RPMI8226 (cell line): Measurements from ENCODE around the gene CEL.
A peak's percentile ranks its signal among the peaks of the same experiment; 100 is the strongest.
"Not testable (repeated sequence)": the region's sequence is repeated elsewhere in the genome, so short reads cannot be mapped to it uniquely, and the experiment has no call there.

ENCODE experiments used
- DNase-seq: peaks from one replicate; pipeline ENCODE4 v3.0.0-alpha.2; 2015

Gene CEL

DNA sequence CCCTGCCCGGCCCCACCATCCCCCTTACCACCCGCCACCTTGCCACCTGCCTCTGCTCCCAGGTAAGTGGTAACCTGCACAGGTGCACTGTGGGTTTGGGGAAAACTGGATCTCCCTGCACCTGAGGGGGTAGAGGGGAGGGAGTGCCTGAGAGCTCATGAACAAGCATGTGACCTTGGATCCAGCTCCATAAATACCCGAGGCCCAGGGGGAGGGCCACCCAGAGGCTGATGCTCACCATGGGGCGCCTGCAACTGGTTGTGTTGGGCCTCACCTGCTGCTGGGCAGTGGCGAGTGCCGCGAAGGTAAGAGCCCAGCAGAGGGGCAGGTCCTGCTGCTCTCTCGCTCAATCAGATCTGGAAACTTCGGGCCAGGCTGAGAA lies at the start of gene CEL:
CEL (plus strand) TSS at position 218 of the 382 bp plus-strand sequence; CDS start at position 240, 22 bp downstream.
- not testable (repeated sequence) for DNase-seq

DNA sequence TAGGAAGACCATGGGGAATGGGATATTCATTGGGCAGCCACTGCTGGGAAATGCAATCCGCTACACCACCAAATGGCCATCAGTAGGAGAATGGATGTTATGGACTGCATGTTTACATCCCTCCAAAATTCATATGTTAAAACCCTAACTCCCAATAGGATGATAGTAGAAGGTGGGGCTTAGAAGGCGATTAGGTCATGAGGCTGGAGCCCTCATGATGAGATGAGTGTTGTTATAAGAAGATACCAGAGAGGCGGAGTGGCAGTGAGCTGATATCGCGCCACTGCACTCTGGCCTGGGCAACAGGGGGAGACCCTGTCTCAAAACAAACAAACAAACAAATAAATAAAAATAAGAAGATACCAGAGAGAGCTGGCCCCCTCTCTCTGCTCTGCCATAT lies 47.1 kb upstream of the CEL start:
- no peak for DNase-seq

DNA sequence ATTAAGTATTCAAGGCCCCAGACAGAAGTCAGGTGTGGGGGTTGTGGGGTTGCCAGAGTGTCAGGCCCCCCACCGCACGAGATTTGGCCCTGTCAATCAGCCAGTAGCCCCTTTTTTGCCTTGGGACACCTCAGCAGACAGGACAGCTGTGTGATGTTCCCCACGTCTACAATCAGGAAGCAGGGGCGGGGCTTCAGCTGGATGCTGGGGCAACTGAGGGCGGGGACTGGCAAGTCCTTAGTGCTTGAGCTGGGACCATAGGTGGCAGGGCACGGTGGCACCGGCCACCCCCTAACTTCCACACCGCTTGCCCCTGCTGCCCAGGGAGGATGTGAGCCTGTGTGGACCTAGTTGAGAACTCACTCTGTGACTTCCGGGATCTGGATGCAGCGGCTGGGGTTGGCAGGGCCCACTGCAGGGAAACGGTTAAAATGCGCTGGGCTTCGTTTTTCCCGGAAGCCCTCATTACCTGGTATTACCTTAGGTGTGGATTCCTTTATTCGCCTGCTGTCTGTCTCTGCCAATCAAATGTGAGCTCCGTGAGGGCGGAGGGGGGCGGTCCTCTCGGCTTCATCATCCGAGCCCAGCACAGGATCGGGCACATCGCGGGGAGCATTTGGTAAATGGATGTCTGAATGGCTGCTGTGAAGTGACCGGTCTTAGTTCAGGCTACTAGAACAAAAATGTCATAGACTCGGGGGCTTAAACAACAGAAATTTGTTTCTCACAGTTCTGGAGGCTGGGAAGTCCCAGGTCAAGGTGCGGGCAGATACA lies 38.5 kb upstream of the CEL start:
- peak; percentile 81 for DNase-seq

DNA sequence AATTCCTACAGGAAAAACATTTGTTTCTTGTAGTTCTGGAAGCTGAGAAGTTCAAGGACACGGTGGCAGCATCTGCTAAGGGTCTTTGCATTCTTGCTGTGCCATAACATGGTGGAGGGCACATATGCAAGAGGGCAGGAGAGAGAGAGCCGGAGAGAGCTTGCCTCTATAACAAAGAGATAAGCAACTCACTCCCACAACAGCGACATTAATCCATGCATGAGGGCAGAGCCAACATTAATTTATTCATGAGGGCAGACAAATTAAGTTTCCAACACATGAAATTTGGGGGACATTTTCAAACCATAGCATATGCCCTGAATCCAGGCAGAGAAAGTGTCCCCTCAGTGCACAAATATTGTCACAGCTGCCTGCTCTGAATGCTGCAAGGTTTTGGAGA lies 35.4 kb upstream of the CEL start:
- no peak for DNase-seq

DNA sequence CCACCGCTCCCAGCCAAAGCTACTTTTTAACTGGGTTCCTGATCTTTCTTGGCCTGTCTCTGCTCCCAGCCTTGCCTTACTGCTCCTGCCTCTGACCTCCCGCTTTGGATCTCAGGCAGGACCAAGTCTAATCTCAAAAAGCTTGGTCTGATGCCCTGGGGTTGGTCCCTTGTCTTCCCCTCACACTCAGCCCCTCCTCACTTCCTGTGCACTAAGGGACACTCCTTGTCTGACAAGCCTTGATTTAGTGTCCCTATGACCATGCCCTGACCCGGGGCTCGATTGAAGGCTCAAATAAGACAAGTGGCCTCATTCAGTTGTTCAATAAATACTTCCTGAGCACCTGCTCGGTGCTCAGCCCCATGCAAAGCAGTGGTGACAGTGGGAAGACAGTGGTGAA lies 34.6 kb upstream of the CEL start:
- no peak for DNase-seq

DNA sequence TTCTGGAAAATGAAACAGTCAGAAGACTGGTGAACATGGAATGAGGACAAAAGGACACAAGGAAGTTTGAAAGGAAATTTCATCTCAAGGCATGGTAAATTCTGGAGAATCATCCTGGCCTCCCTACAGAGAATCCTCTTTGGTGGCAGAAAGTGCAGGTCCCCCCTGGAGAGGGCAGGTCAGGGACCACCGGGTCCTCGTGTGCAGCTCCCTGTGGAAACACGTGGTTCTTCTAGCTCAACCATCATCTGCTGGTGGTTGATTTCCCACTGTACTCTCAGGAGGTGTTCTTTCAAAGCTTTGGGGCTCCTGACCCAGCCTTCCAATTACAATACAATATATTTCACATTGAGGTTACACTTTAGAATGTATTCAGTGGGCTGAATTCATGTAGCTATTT lies 33.6 kb upstream of the CEL start:
- DNase-seq: no peak

DNA sequence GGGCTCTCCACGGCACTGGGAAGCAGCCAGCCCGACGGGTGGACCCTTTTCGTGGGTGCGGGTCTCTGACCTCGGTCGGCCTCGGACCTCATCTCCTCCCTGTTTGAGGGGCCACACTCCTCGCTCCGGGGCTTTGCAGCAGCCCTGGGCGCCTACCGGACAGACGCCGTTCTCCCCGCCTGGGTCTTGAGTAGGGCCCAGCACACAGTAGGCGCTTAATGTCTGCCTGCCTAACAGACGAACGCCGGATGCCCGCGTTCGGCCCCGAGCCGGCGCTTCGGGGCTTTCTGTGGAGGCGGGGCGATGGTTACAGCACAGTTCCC lies 31.8 kb upstream of the CEL start:
- no peak for DNase-seq

DNA sequence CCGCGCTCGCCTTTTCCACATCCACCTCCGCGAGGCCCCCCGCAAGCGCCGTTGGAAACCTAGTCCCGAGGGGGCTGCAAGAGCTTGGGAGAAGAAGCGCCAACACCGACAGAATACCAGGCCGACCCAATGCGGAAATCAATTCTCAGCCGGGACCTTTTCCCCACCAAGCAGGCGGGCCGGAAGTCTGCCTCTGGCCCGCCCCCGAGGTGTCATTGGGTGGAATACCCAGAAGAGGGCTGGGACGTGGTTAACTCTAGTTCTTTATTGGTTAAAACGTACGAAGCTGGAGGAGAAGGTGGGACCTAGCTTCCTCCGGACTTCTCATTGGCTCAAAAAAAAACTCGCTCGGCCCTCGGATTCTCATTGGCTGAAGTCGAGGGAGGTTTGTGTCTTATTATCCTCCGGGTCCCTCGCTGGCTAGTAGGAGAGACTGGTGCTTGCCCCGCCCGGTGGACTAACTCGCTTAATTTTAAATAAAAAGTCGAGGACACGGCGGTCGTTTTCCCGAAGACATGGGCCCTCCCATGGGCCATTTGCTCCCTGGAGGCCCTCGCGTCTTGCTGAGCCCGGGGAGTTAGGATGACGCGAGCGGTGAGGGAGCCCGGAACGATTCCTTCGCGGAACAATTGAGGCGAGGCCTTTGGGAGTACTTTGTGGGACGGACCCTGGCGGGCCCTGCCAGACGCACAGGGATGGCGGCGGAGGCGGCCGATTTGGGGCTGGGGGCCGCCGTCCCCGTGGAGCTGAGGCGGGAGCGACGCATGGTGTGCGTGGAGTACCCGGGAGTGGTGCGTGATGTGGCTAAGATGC lies 31.3 kb upstream of the CEL start, which contains the start of gene GTF3C5:
GTF3C5 (plus strand) TSS at position 681 of the 813 bp plus-strand sequence; CDS start at position 696, 15 bp downstream.
- DNase-seq: peak; percentile 99

DNA sequence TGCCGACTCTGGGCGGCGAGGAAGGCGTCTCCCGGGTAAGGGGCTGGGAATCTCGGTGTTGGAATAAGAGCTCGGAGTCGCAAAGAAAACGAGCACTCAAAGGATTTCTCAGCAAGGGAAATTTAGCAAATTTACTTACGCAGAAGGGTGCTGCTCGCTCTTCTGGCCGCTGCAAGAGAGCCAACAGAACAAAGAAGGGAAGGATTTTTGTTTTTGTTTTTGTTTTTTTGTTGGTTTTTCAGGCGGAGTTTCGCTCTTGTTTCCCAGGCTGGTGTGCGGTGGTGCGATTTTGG lies 30.7 kb upstream of the CEL start:
- no peak for DNase-seq

DNA sequence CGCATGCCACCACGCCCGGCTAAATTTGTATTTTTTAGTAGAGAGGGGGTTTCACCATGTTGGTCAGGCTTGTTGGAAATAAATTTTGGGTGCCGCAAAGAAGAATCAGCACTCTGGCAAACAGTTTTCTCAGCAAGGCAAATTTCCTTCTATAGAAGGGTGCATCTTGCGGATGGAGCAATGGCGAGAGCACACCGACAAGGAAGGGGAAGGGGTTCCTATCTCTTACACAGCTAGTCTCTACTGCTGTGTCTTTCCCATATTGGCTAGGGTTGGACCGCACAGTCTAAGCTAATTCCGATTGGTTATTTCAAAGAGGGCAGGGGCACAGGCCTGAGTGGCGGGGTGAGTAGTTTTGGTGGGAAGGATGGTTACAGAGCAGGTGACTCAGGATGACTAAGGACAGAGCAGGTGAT lies 30.3 kb upstream of the CEL start:
- no peak for DNase-seq

DNA sequence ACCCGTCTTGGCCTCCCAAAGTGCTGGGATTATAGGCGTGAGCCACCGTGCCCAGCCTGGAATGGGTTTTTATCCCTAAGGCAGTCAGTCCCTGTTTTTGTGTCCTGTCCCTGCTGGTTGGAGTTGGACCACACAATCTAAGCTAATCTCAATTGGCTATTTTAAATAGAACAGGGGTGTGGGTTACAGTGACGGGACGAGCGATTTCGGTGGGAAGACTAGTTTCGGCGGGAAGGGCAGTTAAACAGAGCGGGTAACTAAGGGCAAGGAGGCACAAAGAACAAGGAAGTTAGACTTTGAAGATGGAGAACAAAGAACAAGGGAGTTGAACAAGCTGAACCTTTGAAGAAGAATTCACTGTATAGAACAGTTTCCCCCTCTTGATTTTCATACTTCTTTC lies 29.6 kb upstream of the CEL start:
- DNase-seq: no peak

DNA sequence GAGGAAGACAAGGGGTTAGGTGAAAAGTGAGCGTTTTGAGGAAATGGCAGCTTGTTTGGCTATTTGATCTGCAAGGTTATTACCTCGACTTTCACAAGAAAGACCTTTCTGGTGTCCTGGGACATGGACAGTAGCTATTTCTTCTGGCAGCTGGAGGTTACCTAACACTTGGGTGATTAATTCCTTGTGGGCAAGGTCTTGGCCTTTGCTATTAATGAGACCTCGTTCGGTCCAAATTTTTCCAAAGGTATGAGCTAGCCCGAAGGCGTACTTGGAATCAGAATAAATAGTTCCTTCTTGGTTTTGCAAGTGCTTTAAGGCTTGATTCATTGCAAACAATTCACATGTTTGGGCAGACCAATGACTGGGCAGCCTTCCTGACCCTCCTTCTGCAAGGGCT lies 26.1 kb upstream of the CEL start:
- no peak for DNase-seq

DNA sequence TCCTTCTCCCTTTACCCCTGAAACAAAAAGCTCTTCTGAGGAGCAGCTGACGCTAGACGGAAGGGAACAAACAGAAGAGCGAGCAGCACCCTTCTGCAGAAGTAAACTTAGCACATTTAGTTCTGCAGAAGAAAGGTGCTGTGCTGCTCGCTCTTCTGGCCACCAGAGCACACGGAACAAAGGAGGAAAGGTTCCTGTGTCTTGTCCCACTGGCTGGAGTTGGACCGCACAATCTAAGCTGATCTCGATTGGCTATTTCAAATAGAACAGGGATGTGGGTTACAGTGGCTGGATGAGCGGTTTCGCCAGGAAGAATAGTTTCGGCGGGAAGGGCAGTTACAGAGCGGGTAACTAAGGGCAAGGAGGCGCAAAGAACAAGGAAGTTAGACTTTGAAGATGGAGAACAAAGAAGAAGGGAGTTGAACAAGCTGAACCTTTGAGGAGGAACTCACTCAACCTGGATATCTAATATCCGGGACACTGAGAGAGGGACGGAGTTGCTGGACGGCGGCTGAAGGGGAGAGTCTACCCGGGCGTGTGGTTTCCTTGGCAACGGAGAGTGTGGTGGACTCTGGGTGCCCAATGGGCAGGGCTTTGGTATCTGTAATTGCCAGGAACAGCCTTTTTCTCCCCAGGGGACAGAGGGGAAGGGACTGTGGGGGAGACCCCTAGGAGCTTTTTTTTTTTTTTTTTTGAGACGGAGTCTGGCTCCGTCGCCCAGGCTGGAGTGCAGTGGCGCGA lies 23.8 kb upstream of the CEL start:
- DNase-seq: no peak

DNA sequence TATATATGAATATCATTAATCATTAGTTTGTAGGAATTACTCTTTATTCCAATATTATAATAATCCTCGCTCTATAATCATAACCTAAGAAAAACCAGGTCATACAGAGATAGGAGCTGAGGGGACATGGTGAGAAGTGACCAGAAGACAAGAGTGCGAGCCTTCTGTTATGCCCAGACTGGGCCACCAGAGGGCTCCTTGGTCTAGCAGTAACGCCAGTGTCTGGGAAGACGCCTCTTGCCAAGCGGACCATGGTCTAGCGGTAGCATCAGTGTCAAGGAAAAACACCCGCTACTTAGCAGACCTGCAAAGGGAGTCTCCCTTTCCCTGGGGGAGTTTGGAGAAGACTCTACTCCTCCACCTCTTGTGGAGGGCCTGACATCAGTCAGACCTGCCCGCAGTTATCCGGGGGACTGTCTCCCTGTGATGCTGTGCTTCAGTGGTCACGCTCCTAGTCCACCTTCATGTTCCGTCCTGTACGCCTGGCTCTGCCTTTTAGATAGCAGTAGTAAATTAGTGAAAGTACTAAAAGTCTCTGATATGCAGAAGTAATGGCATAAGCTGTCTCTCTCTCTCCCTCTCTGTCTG lies 20.8 kb upstream of the CEL start:
- DNase-seq: peak; percentile 48

DNA sequence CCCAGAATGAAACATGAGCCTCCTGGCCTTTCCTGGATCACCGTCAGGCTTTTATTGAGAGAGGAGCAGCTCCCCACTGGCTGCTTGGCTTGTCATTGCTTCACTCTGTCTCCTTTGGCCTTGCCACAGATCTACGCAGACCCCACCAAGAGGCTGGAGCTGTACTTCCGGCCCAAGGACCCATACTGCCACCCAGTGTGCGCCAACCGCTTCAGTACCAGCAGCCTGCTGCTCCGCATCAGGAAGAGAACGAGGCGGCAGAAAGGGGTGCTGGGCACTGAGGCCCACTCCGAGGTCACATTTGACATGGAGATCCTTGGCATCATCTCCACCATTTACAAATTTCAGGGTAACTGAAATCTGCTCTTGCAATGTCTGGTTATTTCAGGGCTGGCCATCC lies 19.8 kb upstream of the CEL start:
- no peak for DNase-seq

DNA sequence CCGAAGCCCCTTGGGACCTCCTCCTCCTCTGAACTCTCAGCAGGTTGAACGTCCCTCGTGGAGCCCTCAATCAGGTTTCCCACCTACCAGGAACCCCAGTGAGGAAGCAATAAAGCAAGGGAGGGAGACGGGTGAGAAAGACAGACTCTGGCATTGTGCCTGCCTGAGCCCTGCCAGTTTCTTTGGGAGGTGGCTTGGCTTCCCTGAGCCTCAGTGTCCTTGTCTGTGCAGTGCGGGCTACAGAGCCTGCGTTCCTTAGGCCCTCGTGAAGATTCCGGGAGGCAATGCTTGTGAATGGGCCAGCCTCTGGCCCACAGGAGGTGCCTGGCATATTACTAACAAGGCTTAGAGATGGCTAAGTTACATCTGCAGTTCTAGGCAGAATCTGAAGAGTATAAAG lies 19.1 kb upstream of the CEL start:
- no peak for DNase-seq

DNA sequence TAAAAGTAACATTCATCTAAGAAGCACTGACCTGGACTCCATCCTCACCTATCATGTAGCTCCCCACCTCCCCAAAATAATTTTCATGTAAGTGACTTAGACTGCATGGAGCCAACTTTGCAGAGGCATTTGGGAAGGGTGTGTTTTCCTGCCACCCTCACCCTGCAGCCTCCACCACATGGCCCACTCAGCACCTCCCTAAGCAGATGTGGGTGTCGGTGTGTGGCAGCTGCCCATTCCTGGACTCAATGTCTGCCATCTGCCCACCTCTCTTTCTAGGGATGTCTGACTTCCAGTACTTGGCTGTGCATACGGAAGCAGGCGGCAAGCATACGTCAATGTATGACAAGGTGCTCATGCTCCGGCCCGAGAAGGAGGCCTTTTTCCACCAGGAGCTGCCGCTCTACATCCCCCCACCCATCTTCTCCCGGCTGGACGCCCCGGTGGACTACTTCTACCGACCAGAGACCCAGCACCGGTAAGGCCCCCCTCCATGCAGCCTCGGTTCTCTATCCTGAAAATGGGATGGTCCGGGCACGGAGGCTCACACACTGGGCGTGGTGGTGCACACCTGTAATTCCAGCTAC lies 18.2 kb upstream of the CEL start:
- no peak for DNase-seq

DNA sequence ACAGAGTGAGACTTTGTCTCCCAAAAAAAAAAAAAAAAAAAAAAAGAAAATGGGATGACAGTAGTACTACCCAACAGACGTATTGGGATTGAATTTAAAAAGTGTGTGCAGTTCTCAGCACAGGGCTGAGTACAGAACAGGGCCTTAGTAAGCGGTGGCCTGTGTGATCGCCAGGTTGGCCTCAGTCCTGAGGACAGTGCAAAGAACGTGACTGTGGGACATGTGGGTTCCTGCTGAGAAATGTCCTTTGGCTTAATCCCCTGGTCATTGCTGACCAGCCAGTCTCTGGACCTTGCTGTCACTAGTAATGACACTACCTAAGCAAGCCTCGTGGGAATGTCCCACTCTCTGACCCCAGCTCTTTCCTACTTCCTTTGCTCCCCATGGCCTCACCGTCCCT lies 17.7 kb upstream of the CEL start:
- DNase-seq: no peak

DNA sequence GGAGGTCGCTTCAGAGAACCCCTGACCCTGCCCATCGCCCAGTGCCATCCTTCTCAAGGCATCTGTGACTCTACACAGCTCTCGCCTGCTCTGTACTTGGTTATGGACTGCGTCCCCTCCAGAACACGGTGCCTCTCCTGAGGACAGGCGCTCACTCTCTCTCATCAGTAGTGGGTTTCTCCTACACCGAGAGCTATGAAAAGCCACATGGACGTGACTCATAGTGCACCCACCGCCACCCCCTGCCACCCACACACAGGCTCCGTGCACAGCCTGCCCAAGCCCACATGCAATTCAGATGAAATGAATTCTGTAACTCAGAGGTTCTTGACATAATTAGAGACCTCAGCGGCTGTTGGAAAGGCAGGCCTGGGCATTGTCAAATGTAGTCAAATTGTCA lies 17.1 kb upstream of the CEL start:
- no peak for DNase-seq

DNA sequence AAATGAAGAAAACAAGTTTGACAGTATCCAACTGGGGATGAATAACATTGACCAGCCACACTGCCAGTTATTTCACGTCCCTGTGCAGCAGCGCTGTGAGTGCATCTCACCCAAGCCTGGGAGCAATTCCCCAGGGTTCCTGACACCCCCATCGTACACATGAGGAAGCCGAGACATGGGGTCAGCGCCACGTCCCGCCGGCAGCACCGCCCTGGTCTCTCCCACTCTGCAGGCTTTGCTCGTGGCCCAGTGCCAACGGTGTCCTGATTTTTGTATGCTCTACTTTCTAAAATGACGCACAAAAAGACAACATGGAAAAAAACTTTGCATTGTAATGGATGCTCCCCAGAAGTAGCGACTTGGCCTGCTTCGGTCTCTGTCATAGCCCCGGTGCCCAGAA lies 16.6 kb upstream of the CEL start:
- DNase-seq: no peak

DNA sequence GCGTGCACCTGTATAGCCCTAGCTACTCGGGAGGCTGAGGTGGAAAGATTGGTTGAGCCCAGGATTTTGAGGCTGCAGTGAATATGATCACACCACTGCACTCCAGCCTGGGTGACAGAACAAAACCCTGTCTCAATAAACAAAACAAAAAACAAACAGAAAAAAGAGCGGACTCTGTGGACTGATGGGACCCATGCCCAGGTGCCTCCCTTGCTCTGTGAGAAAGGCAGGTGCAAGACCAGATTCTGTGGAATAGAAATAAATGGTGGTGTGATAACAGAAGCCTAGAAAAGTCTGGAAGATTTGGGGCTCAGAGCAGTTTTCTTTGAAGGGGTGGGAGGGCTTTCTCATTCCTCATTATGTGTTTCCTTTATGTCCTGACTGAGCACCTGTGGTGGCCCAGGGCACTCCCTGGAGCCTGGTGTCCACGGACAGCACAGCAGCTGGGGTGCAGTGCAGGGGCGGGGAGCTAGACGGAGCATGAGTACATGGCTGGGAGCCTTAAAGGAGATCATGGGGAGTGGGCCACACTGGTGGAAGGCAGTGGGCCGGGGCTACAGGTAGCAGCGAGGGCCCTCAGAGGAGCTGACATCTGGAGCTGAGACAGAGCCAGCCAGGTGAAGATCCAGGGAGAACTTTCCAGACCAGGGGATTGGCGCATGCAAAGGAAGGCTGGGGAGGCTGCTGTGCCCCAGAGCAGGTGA lies 15.4 kb upstream of the CEL start:
- DNase-seq: no peak

DNA sequence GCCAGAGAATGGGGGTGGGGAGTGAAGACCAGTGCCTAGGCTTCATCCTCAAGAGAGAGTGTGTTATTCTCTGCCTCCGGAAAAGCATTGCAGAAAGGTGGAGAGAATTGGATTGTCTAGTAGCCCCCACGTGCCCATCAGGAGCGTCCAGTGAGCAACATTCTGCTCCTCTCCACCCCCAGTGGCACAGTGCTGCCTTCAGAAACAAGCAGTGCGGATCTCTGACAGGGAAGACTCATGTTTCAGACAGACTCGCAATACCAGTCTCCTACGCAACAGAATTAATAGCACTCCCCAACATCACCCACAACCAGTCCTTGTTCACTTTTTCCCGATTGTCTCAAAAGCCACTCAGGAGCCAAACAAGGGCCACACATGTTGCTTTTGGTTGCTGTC lies 14.9 kb upstream of the CEL start:
- no peak for DNase-seq

DNA sequence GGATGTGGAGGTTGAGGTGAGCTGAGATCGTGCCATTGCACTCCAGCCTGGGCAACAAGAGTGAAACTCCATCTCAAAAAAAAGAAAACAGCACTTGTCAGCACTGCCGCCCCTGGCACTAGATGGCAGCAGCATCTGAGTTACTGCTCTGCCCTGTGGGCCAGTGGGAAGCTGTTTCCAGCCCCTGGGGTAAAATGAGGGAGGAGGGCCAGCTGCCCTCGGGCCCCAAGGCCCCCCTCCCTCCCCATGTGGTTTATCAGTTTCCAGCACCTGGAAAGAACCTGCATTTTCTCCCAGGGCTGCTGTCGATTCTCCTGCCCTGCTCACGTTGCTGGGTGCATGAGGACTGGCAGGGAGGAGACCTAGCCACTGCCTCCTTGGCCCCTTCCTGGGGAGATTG lies 13.2 kb upstream of the CEL start:
- peak; percentile 54 for DNase-seq
